SK-N-MC (cell line): ENCODE data around the gene HSPB1.

Experiments used
- DNase-seq: peaks from one replicate; pipeline ENCODE4 v3.0.0-alpha.2; 2011; ENCODE audit warnings: low read depth, low spot score
- H3K27ac ChIP-seq: fragments of 200-600 bp; sonication (generic); 2 replicates; pipeline ENCODE4 v1.5.1; 2016; ENCODE audit warnings: mixed run types
- H3K36me3 ChIP-seq: fragments of 200-600 bp; sonication (generic); 2 replicates; pipeline ENCODE4 v1.6.1; 2017; ENCODE audit warnings: antibody characterized with exemption, low read length, mixed read lengths; ENCODE audit not compliant: insufficient read depth
- H3K4me3 ChIP-seq: fragments of 200-600 bp; sonication (generic); 2 replicates; pipeline ENCODE4 v1.5.1; 2016
- H3K9ac ChIP-seq: fragments of 200-600 bp; sonication (generic); 2 replicates; pipeline ENCODE4 v1.8.0; 2017; ENCODE audit warnings: mixed run types, mixed read lengths; ENCODE audit not compliant: insufficient read length
- H3K9me3 ChIP-seq: fragments of 200-600 bp; sonication (generic); 2 replicates; pipeline ENCODE4 v1.6.1; 2017; ENCODE audit warnings: low read depth, mild to moderate bottlenecking, antibody characterized with exemption, low read length, moderate library complexity, mixed read lengths
- EZH2 ChIP-seq: fragments of 200-600 bp; sonication (generic); IDR thresholded peaks from one replicate; pipeline ENCODE4 v1.6.1; 2017; ENCODE audit warnings: antibody characterized with exemption
- FOXP2 ChIP-seq: optimal IDR thresholded peaks from 2 replicates; pipeline ENCODE3; 2011; ENCODE audit warnings: mild to moderate bottlenecking, moderate library complexity; ENCODE audit not compliant: insufficient read depth; ENCODE audit errors: extremely low read length, control extremely low read depth
- POLR2AphosphoS5 ChIP-seq: IDR thresholded peaks from 2 replicates; pipeline ENCODE4 v1.6.1; 2012; ENCODE audit warnings: mild to moderate bottlenecking, low read depth, low read length, borderline replicate concordance

The HSPB1 gene

DNA sequence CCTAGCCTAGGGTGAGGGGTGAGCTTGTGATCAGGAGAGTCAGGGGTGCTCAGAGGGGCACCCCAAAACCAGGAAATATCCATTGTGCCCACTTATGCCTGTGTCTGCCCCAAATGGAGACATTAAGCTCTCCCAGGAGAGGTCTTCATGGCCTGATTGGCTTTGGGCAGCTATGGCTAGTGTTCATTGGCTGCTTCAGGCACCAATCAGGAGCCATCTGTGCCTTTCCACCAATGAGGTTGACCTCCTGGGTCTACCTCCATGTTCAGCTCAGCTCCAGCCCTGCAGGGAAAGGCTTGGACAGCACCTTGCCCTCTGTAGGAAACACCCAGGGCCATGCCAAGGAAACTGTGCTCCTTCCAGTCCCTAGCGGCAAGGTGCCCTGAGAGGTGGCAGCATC lies 23.9 kb upstream of the HSPB1 start:
- no peaks in the 10 kb centered on the region for H3K9me3 ChIP-seq
- H3K9ac ChIP-seq = no peak overlapping the region
- TF ChIP-seq EZH2 (no peak), POLR2AphosphoS5 (no peak), FOXP2 (no peak)
- H3K36me3 ChIP-seq = no peaks in the 10 kb centered on the region
- H3K4me3 ChIP-seq = no peak overlapping the region
- no peak for DNase-seq
- H3K27ac ChIP-seq = no peak overlapping the region

GRCh38 chr7:76280408-76280807 lies 22.1 kb upstream of the HSPB1 start:
- no peak for DNase-seq
- Histone ChIP-seq H3K9me3 (no peaks in the 10 kb centered on the region), H3K9ac (no peak overlapping the region), H3K4me3 (no peak overlapping the region), H3K27ac (no peak overlapping the region), H3K36me3 (no peaks in the 10 kb centered on the region)
- TF ChIP-seq EZH2 = no peak

- Histone ChIP-seq H3K9me3 (no peaks in the 10 kb centered on the region), H3K27ac (no peak overlapping the region), H3K9ac (no peak overlapping the region), H3K36me3 (no peaks in the 10 kb centered on the region), H3K4me3 (peak overlapping the region; percentile 82)
- TF ChIP-seq FOXP2 (no peak), EZH2 (no peak), POLR2AphosphoS5 (no peak)
- DNase-seq = no peak
Observed at GRCh38 chr7:76281006-76281705, 21.3 kb upstream of the HSPB1 start.

- DNase-seq = no peak
- TF ChIP-seq EZH2 (no peak), POLR2AphosphoS5 (no peak), FOXP2 (no peak)
- Histone ChIP-seq H3K9ac (no peak overlapping the region), H3K36me3 (no peaks in the 10 kb centered on the region), H3K27ac (no peak overlapping the region), H3K9me3 (no peaks in the 10 kb centered on the region), H3K4me3 (peak overlapping the region; percentile 82)
Observed at GRCh38 chr7:76281706-76282343, 20.6 kb upstream of the HSPB1 start.

DNA sequence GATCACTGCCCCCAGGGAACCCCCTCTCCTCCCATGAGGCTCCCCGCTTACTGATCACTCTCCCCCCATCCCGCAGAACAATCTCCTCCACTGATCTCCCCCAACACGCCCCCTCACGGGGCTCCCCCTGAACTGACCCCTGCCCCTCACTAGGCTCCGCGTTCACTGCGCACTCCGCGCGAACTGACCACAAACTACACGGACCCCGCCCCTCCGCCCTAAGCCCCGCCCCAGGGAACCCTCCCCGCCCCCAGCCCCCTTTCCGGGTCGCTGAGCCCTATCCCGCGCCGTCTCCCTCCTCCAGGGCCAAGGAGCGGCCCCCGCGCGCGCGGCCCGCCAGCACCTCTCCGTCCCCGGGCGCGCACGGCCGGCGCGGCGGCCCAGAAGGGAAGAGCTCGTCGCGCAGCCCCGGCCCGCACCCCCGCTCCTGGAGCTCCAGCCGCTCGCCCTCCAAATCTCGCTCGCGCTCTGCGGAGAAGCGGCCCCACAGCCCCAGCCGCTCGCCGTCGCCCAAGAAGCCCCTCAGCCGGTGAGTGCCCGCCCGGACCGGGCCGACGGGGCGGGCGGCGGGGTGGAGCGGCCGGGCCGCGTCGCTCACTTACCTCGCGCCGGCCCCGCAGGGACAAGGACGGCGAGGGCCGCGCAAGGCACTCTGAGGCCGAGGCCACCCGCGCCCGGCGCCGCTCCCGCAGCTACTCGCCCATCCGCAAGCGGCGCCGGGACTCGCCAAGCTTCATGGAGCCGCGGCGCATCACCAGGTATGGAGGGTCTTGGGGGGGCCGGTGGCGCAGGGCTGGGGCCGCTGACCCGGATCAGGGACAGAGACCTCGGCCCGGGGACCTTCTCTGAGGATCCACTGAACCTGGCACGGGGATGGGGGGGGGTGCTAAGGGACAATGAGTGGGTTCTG lies 19.9 kb upstream of the HSPB1 start:
- Histone ChIP-seq H3K9me3 (no peaks in the 10 kb centered on the region), H3K36me3 (no peaks in the 10 kb centered on the region), H3K27ac (no peak overlapping the region), H3K4me3 (peak overlapping the region; percentile 82), H3K9ac (peak overlapping the region; percentile 64)
- TF ChIP-seq FOXP2 (no peak), POLR2AphosphoS5 (no peak), EZH2 (no peak)
- DNase-seq = no peak

GRCh38 chr7:76283254-76284159 lies 19.0 kb upstream of the HSPB1 start:
- H3K27ac ChIP-seq = no peak overlapping the region
- H3K9me3 ChIP-seq = no peaks in the 10 kb centered on the region
- TF ChIP-seq POLR2AphosphoS5 (no peak), EZH2 (no peak), FOXP2 (no peak)
- H3K9ac ChIP-seq = no peak overlapping the region
- no peak for DNase-seq
- H3K36me3 ChIP-seq = no peaks in the 10 kb centered on the region
- H3K4me3 ChIP-seq = peak overlapping the region; percentile 82

GRCh38 chr7:76285604-76286374 lies 16.7 kb upstream of the HSPB1 start:
- no peak overlapping the region for H3K27ac ChIP-seq
- TF ChIP-seq POLR2AphosphoS5 (no peak), EZH2 (no peak), FOXP2 (no peak)
- no peak for DNase-seq

More at GRCh38 chr7:76285604-76286374, 16.7 kb upstream of the HSPB1 start:
- Histone ChIP-seq H3K4me3 (no peak overlapping the region), H3K36me3 (no peaks in the 10 kb centered on the region), H3K9me3 (no peaks in the 10 kb centered on the region), H3K9ac (no peak overlapping the region)
